Subcutaneous adipose tissue (tissue), 4 donors: Measurements from ENCODE around the gene REC8. TPM values are rescaled to one million over a fixed set of nuclear protein-coding genes. Genes with fewer than 3 reads are reported as not detected.

Source experiments
- total RNA-seq, 4 donors: library from RNA; depleted of rRNA; stranded (reverse); fragments of >200 nt; gene quantifications; one replicate each; pipeline ENCODE4 v1.1.0, GENCODE V29; 2016
- TF ChIP-seq, protein P1 (sequence below): fragments of 450-650 bp; IDR thresholded peaks from one replicate; pipeline ENCODE4 v1.5.1; 2016; ENCODE audit warnings: low read depth, mild to moderate bottlenecking, control low read depth, antibody characterized with exemption, moderate library complexity

The REC8 gene
- total RNA-seq, 4 donors from 2014 or later = 3.1 to 27.7 (median 5.5) TPM

GRCh38 chr14:24211311-24211710, 39.4 kb downstream of the REC8 start:
- TF ChIP-seq, protein P1, sequence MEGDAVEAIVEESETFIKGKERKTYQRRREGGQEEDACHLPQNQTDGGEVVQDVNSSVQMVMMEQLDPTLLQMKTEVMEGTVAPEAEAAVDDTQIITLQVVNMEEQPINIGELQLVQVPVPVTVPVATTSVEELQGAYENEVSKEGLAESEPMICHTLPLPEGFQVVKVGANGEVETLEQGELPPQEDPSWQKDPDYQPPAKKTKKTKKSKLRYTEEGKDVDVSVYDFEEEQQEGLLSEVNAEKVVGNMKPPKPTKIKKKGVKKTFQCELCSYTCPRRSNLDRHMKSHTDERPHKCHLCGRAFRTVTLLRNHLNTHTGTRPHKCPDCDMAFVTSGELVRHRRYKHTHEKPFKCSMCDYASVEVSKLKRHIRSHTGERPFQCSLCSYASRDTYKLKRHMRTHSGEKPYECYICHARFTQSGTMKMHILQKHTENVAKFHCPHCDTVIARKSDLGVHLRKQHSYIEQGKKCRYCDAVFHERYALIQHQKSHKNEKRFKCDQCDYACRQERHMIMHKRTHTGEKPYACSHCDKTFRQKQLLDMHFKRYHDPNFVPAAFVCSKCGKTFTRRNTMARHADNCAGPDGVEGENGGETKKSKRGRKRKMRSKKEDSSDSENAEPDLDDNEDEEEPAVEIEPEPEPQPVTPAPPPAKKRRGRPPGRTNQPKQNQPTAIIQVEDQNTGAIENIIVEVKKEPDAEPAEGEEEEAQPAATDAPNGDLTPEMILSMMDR = no peak

- TF ChIP-seq, protein P1 = no peak
Measured at GRCh38 chr14:24212924-24213865, 41.3 kb downstream of the REC8 start, which contains the start of gene CHMP4A. Gene CHMP4A, minus strand, starts transcription at chr14:24213488. Its CDS starts 49 bp downstream, at chr14:24213439.

- TF ChIP-seq, protein P1 = no peak
Measured at GRCh38 chr14:24213866-24214662, 42.2 kb downstream of the REC8 start.

GRCh38 chr14:24215495-24216344, 43.8 kb downstream of the REC8 start, which contains the start of gene MDP1:
Gene MDP1, minus strand, starts transcription at chr14:24216066. Its CDS starts 111 bp downstream, at chr14:24215955.
- TF ChIP-seq, protein P1 = no peak

GRCh38 chr14:24216345-24216699, 44.4 kb downstream of the REC8 start:
- TF ChIP-seq, protein P1 = no peak

DNA sequence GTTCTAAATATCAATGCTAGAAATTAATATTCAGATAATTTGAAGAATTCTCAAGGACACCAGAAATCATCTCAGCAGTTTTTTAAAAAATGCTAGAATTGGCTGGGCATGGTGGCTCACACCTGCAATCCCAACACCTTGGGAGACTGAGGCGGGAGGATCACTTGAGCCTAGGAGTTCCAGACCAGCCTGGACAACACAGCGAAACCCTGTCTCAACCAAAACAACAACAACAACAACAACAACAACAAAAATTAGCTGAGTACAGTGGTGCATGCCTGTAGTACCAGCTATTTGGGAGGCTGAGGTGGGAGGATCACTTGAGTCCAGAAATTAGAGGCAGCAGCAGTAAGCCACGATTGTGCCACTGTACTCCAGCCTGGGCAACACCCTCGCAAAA, 47.2 kb downstream of the REC8 start:
- TF ChIP-seq, protein P1 = no peak
